HEK293 (cell line): Measurements from ENCODE around the gene SERPINC1.

Experiments used
- BCL11B ChIP-seq: fragments of 450-650 bp; formaldehyde crosslinking; IDR thresholded peaks from 2 replicates; pipeline ENCODE4 v1.5.1; 2016; ENCODE audit warnings: low read depth, missing biosample characterization, missing genetic modification characterization
- FEZF1 ChIP-seq: fragments of 450-650 bp; formaldehyde crosslinking; IDR thresholded peaks from 2 replicates; pipeline ENCODE4 v1.5.1; 2016; ENCODE audit warnings: missing biosample characterization, missing genetic modification characterization
- GLI4 ChIP-seq: fragments of 450-650 bp; formaldehyde crosslinking; IDR thresholded peaks from 2 replicates; pipeline ENCODE4 v1.5.1; 2016; ENCODE audit warnings: missing biosample characterization, missing genetic modification characterization
- IKZF3 ChIP-seq: fragments of 450-650 bp; IDR thresholded peaks from 2 replicates; pipeline ENCODE4 v1.5.0; 2018; ENCODE audit warnings: missing biosample characterization, mild to moderate bottlenecking, missing genetic modification characterization, moderate library complexity
- RBAK ChIP-seq: fragments of 450-650 bp; formaldehyde crosslinking; IDR thresholded peaks from 2 replicates; pipeline ENCODE4 v1.5.1; 2016; ENCODE audit warnings: missing biosample characterization, missing genetic modification characterization
- SP2 ChIP-seq: fragments of 450-650 bp; formaldehyde crosslinking; IDR thresholded peaks from 2 replicates; pipeline ENCODE4 v1.5.1; 2016; ENCODE audit warnings: missing biosample characterization, missing genetic modification characterization
- SP7 ChIP-seq: fragments of 450-650 bp; formaldehyde crosslinking; IDR thresholded peaks from 2 replicates; pipeline ENCODE4 v1.5.1; 2016; ENCODE audit warnings: missing biosample characterization, missing genetic modification characterization
- YY2 ChIP-seq: fragments of 450-650 bp; formaldehyde crosslinking; IDR thresholded peaks from 2 replicates; pipeline ENCODE4 v1.5.1; 2016; ENCODE audit warnings: missing biosample characterization, missing genetic modification characterization
- ZBTB48 ChIP-seq: fragments of 450-650 bp; formaldehyde crosslinking; IDR thresholded peaks from 2 replicates; pipeline ENCODE4 v1.5.1; 2016; ENCODE audit warnings: missing biosample characterization, missing genetic modification characterization
- ZBTB7A ChIP-seq: fragments of 450-650 bp; formaldehyde crosslinking; IDR thresholded peaks from 2 replicates; pipeline ENCODE4 v1.5.1; 2016; ENCODE audit warnings: low read depth, missing biosample characterization, missing genetic modification characterization
- ZNF10 ChIP-seq: fragments of 450-650 bp; formaldehyde crosslinking; IDR thresholded peaks from 2 replicates; pipeline ENCODE4 v1.5.1; 2017; ENCODE audit warnings: missing biosample characterization, missing genetic modification characterization
- ZNF24 ChIP-seq: fragments of 450-650 bp; formaldehyde crosslinking; IDR thresholded peaks from 2 replicates; pipeline ENCODE4 v1.5.1; 2016; ENCODE audit warnings: missing biosample characterization, missing genetic modification characterization
- ZNF394 ChIP-seq: fragments of 450-650 bp; formaldehyde crosslinking; IDR thresholded peaks from 2 replicates; pipeline ENCODE4 v1.5.1; 2016; ENCODE audit warnings: missing biosample characterization, missing genetic modification characterization, mild to moderate bottlenecking, moderate library complexity, borderline replicate concordance
- ZNF501 ChIP-seq: fragments of 450-650 bp; formaldehyde crosslinking; IDR thresholded peaks from 2 replicates; pipeline ENCODE4 v1.5.1; 2016; ENCODE audit warnings: missing biosample characterization, missing genetic modification characterization
- ZNF558 ChIP-seq: fragments of 450-650 bp; formaldehyde crosslinking; IDR thresholded peaks from 2 replicates; pipeline ENCODE4 v1.5.1; 2016; ENCODE audit warnings: missing biosample characterization, missing genetic modification characterization
- ZNF610 ChIP-seq: fragments of 450-650 bp; formaldehyde crosslinking; IDR thresholded peaks from 2 replicates; pipeline ENCODE4 v1.5.1; 2016; ENCODE audit warnings: missing biosample characterization, missing genetic modification characterization, borderline replicate concordance
- ZNF629 ChIP-seq: fragments of 450-650 bp; formaldehyde crosslinking; IDR thresholded peaks from 2 replicates; pipeline ENCODE4 v1.5.1; 2017; ENCODE audit warnings: missing biosample characterization, missing genetic modification characterization
- ZNF768 ChIP-seq: fragments of 450-650 bp; formaldehyde crosslinking; IDR thresholded peaks from 2 replicates; pipeline ENCODE4 v1.5.1; 2018; ENCODE audit warnings: missing biosample characterization, mild to moderate bottlenecking, missing genetic modification characterization
- ZSCAN23 ChIP-seq: fragments of 450-650 bp; formaldehyde crosslinking; IDR thresholded peaks from 2 replicates; pipeline ENCODE4 v1.5.1; 2016; ENCODE audit warnings: missing biosample characterization, missing genetic modification characterization
- ZSCAN30 ChIP-seq: fragments of 450-650 bp; IDR thresholded peaks from 2 replicates; pipeline ENCODE4 v1.5.1; 2018; ENCODE audit warnings: missing biosample characterization, mild to moderate bottlenecking, missing genetic modification characterization, moderate library complexity
- TF ChIP-seq, protein P1 (sequence below): fragments of 450-650 bp; formaldehyde crosslinking; IDR thresholded peaks from 2 replicates; pipeline ENCODE4 v1.5.1; 2016; ENCODE audit warnings: missing biosample characterization, missing genetic modification characterization
- TF ChIP-seq, protein P2 (sequence below): fragments of 450-650 bp; formaldehyde crosslinking; IDR thresholded peaks from 2 replicates; pipeline ENCODE4 v1.5.1; 2016; ENCODE audit warnings: missing biosample characterization, missing genetic modification characterization
- TF ChIP-seq, protein P3 (sequence below): fragments of 450-650 bp; formaldehyde crosslinking; IDR thresholded peaks from 2 replicates; pipeline ENCODE4 v1.5.1; 2016; ENCODE audit warnings: missing biosample characterization, missing genetic modification characterization
- TF ChIP-seq, protein P4 (sequence below): fragments of 450-650 bp; formaldehyde crosslinking; IDR thresholded peaks from 2 replicates; pipeline ENCODE4 v1.5.1; 2017; ENCODE audit warnings: missing biosample characterization, missing genetic modification characterization
- TF ChIP-seq, protein P5 (sequence below): fragments of 450-650 bp; IDR thresholded peaks from 2 replicates; pipeline ENCODE4 v1.5.1; 2018; ENCODE audit warnings: missing biosample characterization, mild to moderate bottlenecking, missing genetic modification characterization
- TF ChIP-seq, protein P6 (sequence below): fragments of 450-650 bp; IDR thresholded peaks from 2 replicates; pipeline ENCODE4 v1.5.1; 2018; ENCODE audit warnings: missing biosample characterization, missing genetic modification characterization
- TF ChIP-seq, protein P7 (sequence below): fragments of 450-650 bp; formaldehyde crosslinking; IDR thresholded peaks from 2 replicates; pipeline ENCODE4 v1.5.1; 2016; ENCODE audit warnings: missing biosample characterization, missing genetic modification characterization

SERPINC1 gene

DNA sequence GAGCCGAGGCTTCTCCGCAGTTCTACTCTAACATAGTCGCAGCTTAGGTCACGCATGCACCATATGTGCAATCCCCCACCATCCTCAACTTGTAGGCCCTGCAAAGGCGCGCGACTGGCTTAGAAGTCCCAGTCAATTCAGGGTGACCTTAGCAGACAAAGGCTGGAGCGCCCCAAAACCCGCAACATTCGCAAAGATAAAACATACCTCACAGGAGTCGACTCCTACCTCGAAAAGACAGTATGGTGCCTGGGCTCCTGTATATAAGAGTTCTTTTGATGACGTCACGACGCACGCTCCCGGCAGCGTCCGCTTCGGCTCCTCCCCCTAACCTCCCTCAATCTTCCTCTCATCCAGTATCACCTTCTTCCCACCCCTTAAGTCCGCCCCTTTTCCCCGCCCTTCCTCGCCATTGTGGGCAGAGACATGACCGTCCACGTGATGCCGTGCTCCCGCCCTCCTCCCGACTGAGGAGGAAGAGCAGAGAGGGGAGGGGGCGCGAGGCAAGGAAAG, 49.3 kb downstream of the SERPINC1 start, which contains the start of gene GAS5 (continued):
- TF ChIP-seq ZNF10 (tag by site-specific recombination) (peak; percentile 49; the same call in 1 of the 2 replicates), GLI4 (tag by site-specific recombination) (peak; percentile 78; the same call in 1 of the 2 replicates), BCL11B (tag by site-specific recombination) (no peak), ZNF24 (peak; percentile 40), ZNF768 (tag by site-specific recombination) (0 out of 2 replicates have a peak, but pooled peaks have one; percentile 51), ZNF610 (tag by site-specific recombination) (peak; percentile 70), ZNF558 (tag by site-specific recombination) (peak; percentile 47; the same call in 1 of the 2 replicates), ZSCAN23 (tag by site-specific recombination) (0 out of 2 replicates have a peak, but pooled peaks have one; percentile 42), ZNF394 (tag by site-specific recombination) (0 out of 2 replicates have a peak, but pooled peaks have one; percentile 40), ZBTB7A (0 out of 2 replicates have a peak, but pooled peaks have one; percentile 21), IKZF3 (tag by site-specific recombination) (peak; percentile 80), SP7 (peak; percentile 38), SP2 (tag by site-specific recombination) (peak; percentile 95), FEZF1 (tag by site-specific recombination) (no peak), ZSCAN30 (peak; percentile 91), ZNF501 (tag by site-specific recombination) (peak; percentile 91), YY2 (tag by site-specific recombination) (peak; percentile 41; the same call in 1 of the 2 replicates), RBAK (tag by site-specific recombination) (no peak), ZNF629 (peak; percentile 98), ZBTB48 (tag by site-specific recombination) (peak; percentile 70)
- TF ChIP-seq, protein P1, sequence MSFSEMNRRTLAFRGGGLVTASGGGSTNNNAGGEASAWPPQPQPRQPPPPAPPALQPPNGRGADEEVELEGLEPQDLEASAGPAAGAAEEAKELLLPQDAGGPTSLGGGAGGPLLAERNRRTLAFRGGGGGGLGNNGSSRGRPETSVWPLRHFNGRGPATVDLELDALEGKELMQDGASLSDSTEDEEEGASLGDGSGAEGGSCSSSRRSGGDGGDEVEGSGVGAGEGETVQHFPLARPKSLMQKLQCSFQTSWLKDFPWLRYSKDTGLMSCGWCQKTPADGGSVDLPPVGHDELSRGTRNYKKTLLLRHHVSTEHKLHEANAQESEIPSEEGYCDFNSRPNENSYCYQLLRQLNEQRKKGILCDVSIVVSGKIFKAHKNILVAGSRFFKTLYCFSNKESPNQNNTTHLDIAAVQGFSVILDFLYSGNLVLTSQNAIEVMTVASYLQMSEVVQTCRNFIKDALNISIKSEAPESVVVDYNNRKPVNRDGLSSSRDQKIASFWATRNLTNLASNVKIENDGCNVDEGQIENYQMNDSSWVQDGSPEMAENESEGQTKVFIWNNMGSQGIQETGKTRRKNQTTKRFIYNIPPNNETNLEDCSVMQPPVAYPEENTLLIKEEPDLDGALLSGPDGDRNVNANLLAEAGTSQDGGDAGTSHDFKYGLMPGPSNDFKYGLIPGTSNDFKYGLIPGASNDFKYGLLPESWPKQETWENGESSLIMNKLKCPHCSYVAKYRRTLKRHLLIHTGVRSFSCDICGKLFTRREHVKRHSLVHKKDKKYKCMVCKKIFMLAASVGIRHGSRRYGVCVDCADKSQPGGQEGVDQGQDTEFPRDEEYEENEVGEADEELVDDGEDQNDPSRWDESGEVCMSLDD (tag by site-specific recombination) = peak; percentile 84
- TF ChIP-seq, protein P2, sequence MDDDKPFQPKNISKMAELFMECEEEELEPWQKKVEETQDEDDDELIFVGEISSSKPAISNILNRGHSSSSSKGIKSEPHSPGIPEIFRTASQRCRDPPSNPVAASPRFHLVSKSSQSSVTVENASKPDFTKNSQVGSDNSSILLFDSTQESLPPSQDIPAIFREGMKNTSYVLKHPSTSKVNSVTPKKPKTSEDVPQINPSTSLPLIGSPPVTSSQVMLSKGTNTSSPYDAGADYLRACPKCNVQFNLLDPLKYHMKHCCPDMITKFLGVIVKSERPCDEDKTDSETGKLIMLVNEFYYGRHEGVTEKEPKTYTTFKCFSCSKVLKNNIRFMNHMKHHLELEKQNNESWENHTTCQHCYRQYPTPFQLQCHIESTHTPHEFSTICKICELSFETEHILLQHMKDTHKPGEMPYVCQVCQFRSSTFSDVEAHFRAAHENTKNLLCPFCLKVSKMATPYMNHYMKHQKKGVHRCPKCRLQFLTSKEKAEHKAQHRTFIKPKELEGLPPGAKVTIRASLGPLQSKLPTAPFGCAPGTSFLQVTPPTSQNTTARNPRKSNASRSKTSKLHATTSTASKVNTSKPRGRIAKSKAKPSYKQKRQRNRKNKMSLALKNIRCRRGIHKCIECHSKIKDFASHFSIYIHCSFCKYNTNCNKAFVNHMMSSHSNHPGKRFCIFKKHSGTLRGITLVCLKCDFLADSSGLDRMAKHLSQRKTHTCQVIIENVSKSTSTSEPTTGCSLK = no peak
- TF ChIP-seq, protein P3, sequence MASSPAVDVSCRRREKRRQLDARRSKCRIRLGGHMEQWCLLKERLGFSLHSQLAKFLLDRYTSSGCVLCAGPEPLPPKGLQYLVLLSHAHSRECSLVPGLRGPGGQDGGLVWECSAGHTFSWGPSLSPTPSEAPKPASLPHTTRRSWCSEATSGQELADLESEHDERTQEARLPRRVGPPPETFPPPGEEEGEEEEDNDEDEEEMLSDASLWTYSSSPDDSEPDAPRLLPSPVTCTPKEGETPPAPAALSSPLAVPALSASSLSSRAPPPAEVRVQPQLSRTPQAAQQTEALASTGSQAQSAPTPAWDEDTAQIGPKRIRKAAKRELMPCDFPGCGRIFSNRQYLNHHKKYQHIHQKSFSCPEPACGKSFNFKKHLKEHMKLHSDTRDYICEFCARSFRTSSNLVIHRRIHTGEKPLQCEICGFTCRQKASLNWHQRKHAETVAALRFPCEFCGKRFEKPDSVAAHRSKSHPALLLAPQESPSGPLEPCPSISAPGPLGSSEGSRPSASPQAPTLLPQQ (tag by site-specific recombination) = peak; percentile 47
- TF ChIP-seq, protein P4, sequence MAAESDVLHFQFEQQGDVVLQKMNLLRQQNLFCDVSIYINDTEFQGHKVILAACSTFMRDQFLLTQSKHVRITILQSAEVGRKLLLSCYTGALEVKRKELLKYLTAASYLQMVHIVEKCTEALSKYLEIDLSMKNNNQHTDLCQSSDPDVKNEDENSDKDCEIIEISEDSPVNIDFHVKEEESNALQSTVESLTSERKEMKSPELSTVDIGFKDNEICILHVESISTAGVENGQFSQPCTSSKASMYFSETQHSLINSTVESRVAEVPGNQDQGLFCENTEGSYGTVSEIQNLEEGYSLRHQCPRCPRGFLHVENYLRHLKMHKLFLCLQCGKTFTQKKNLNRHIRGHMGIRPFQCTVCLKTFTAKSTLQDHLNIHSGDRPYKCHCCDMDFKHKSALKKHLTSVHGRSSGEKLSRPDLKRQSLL = no peak; the same call in 1 of the 2 replicates
- TF ChIP-seq, protein P5, sequence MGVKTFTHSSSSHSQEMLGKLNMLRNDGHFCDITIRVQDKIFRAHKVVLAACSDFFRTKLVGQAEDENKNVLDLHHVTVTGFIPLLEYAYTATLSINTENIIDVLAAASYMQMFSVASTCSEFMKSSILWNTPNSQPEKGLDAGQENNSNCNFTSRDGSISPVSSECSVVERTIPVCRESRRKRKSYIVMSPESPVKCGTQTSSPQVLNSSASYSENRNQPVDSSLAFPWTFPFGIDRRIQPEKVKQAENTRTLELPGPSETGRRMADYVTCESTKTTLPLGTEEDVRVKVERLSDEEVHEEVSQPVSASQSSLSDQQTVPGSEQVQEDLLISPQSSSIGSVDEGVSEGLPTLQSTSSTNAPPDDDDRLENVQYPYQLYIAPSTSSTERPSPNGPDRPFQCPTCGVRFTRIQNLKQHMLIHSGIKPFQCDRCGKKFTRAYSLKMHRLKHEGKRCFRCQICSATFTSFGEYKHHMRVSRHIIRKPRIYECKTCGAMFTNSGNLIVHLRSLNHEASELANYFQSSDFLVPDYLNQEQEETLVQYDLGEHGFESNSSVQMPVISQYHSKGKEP (tag by site-specific recombination) = peak; percentile 54; the same call in 1 of the 2 replicates
- TF ChIP-seq, protein P6, sequence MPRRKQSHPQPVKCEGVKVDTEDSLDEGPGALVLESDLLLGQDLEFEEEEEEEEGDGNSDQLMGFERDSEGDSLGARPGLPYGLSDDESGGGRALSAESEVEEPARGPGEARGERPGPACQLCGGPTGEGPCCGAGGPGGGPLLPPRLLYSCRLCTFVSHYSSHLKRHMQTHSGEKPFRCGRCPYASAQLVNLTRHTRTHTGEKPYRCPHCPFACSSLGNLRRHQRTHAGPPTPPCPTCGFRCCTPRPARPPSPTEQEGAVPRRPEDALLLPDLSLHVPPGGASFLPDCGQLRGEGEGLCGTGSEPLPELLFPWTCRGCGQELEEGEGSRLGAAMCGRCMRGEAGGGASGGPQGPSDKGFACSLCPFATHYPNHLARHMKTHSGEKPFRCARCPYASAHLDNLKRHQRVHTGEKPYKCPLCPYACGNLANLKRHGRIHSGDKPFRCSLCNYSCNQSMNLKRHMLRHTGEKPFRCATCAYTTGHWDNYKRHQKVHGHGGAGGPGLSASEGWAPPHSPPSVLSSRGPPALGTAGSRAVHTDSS = peak; percentile 93
- TF ChIP-seq, protein P7, sequence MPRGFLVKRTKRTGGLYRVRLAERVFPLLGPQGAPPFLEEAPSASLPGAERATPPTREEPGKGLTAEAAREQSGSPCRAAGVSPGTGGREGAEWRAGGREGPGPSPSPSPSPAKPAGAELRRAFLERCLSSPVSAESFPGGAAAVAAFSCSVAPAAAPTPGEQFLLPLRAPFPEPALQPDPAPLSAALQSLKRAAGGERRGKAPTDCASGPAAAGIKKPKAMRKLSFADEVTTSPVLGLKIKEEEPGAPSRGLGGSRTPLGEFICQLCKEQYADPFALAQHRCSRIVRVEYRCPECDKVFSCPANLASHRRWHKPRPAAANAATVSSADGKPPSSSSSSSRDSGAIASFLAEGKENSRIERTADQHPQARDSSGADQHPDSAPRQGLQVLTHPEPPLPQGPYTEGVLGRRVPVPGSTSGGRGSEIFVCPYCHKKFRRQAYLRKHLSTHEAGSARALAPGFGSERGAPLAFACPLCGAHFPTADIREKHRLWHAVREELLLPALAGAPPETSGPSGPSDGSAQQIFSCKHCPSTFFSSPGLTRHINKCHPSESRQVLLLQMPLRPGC (tag by site-specific recombination) = 0 out of 2 replicates have a peak, but pooled peaks have one; percentile 14
